ENCODE data around the gene DNASE2B.

- TF ChIP-seq CTCF (IDR thresholded peaks at IDR 0.05) (no peak), POLR2AphosphoS5 (IDR thresholded peaks at IDR 0.05; ENCODE audit: insufficient read depth in 1 of 2, low read depth in 1 of 2) (no peak)
These were observed at the start of gene DNASE2B for GRCh38 chr1:84398175-84399155.

Measured in vagina (tissue), 2 donors.